ENCODE data around the gene PRKCZ.

- TF ChIP-seq, protein P1, sequence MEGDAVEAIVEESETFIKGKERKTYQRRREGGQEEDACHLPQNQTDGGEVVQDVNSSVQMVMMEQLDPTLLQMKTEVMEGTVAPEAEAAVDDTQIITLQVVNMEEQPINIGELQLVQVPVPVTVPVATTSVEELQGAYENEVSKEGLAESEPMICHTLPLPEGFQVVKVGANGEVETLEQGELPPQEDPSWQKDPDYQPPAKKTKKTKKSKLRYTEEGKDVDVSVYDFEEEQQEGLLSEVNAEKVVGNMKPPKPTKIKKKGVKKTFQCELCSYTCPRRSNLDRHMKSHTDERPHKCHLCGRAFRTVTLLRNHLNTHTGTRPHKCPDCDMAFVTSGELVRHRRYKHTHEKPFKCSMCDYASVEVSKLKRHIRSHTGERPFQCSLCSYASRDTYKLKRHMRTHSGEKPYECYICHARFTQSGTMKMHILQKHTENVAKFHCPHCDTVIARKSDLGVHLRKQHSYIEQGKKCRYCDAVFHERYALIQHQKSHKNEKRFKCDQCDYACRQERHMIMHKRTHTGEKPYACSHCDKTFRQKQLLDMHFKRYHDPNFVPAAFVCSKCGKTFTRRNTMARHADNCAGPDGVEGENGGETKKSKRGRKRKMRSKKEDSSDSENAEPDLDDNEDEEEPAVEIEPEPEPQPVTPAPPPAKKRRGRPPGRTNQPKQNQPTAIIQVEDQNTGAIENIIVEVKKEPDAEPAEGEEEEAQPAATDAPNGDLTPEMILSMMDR (conservative IDR thresholded peaks at IDR 0.05; ENCODE audit: low read depth, low read length): no peak
- TF ChIP-seq EZH2 (IDR thresholded peaks at IDR 0.05; ENCODE audit: borderline replicate concordance, low read depth, low read length, poor library complexity, severe bottlenecking): no peak
Observed at GRCh38 chr1:2137257-2138121, 87.3 kb downstream of the PRKCZ start.
